Transverse colon (tissue), 4 donors: ENCODE results near the gene CWC15.
"Not testable (repeated sequence)": the region's sequence is repeated elsewhere in the genome, so short reads cannot be mapped to it uniquely, and the experiment has no call there.

Source experiments
- EP300 ChIP-seq: sonication (generic); formaldehyde crosslinking; IDR thresholded peaks from one replicate; pipeline ENCODE4 v1.6.1; 2017; ENCODE audit warnings: antibody characterized with exemption, low read depth
- POLR2A ChIP-seq: fragments of 450-650 bp; IDR thresholded peaks from one replicate; pipeline ENCODE4 v1.6.1; 2016; ENCODE audit warnings: antibody characterized with exemption, mild to moderate bottlenecking, moderate library complexity
- POLR2AphosphoS5 ChIP-seq, 3 donors: sonication (generic); formaldehyde crosslinking; IDR thresholded peaks; one replicate each; pipeline ENCODE4 v1.6.1; 2016; ENCODE audit warnings: antibody characterized with exemption in 3 of 3
- TF ChIP-seq, protein P1 (sequence below), 5 experiments: fragments of 200-600 bp in 3 of 5; fragments of 450-650 bp in 2 of 5; sonication (generic) in 3 of 5; IDR thresholded peaks; 1 replicate in 2 of 5; 2 replicates in 3 of 5; pipeline ENCODE4 v1.5.1; 2016 to 2017; ENCODE audit warnings: antibody characterized with exemption in 5 of 5, inconsistent platforms in 3 of 5, mild to moderate bottlenecking in 2 of 5, moderate library complexity in 1 of 5

GRCh38 chr11:95021468-95021867 is 48.1 kb upstream of the CWC15 start:
- TF ChIP-seq, protein P1, sequence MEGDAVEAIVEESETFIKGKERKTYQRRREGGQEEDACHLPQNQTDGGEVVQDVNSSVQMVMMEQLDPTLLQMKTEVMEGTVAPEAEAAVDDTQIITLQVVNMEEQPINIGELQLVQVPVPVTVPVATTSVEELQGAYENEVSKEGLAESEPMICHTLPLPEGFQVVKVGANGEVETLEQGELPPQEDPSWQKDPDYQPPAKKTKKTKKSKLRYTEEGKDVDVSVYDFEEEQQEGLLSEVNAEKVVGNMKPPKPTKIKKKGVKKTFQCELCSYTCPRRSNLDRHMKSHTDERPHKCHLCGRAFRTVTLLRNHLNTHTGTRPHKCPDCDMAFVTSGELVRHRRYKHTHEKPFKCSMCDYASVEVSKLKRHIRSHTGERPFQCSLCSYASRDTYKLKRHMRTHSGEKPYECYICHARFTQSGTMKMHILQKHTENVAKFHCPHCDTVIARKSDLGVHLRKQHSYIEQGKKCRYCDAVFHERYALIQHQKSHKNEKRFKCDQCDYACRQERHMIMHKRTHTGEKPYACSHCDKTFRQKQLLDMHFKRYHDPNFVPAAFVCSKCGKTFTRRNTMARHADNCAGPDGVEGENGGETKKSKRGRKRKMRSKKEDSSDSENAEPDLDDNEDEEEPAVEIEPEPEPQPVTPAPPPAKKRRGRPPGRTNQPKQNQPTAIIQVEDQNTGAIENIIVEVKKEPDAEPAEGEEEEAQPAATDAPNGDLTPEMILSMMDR (IDR thresholded peaks at IDR 0.05), result not testable (repeated sequence)
- not testable (repeated sequence) for TF ChIP-seq POLR2AphosphoS5 (IDR thresholded peaks at IDR 0.05); POLR2A; EP300
